Stimulated activated CD4-positive, alpha-beta T cell treated with anti-CD3 and anti-CD28 coated beads, TNF-alpha, amount 100 ng/mL, for 4 hours (primary cell): ENCODE results near the gene PIP4K2A.
"Not testable (repeated sequence)": the region's sequence is repeated elsewhere in the genome, so short reads cannot be mapped to it uniquely, and the experiment has no call there.

ENCODE experiments used
- DNase-seq, 3 experiments: peaks; one replicate each; pipeline ENCODE4 v3.0.0-alpha.2; 2020; ENCODE audit warnings: low read depth in 3 of 3

The PIP4K2A gene

DNA sequence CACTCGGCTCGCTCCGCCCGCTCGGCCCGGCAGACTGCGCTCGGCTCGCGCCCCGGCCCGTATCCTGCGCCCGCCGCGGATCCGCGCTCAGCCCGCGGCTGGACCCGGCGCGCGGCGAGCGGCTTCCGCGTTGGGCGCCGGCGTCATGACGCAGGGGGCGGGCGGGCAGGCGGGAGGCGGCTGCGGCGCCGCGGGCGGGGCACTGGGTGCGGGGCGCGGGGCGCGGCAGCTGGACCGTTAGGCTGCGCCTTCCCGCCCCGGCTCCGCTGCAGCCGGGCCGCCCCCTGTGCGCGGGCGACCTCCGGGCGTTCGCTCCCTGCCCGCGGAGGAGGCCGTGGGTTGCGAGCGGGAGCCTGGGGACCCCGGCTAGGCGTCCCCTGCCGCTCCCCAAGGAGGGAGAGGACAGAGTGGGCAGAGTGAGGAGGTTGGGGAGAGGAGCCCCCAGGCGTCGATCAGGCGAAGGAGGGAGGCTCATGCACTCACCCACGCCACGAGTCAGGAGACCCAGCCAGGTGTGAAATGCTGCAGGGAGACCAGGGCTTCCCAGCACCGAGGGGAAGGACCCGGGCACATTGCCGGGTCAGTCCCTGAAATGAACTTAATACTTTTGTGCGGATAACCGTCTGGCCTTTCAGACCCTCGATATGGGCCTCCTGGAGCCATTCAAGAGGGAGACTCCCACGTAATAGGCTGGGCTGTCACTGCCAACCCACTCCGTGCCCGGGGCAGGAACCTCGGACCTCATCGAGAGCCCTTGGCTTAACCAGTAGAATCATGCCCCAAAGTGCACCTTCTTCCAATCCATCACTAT is at the start of gene PIP4K2A:
Gene PIP4K2A (minus strand): TSS at position 100 of the 811 bp plus-strand sequence. CDS start 252 bp downstream, outside the sequence.
- DNase-seq = peak; percentile 47 to 71 (median 54)

GRCh38 chr10:22761569-22762220 is 47.3 kb upstream of the PIP4K2A start:
- no peak for DNase-seq

- no peak for DNase-seq
These were observed 45.6 kb upstream of the PIP4K2A start for GRCh38 chr10:22760025-22760424.

GRCh38 chr10:22758867-22759266 is 44.5 kb upstream of the PIP4K2A start:
- DNase-seq = no peak

GRCh38 chr10:22754296-22754695 is 39.9 kb upstream of the PIP4K2A start:
- no peak for DNase-seq

- no peak for DNase-seq
These were observed 39.4 kb upstream of the PIP4K2A start for GRCh38 chr10:22753786-22754185.

DNA sequence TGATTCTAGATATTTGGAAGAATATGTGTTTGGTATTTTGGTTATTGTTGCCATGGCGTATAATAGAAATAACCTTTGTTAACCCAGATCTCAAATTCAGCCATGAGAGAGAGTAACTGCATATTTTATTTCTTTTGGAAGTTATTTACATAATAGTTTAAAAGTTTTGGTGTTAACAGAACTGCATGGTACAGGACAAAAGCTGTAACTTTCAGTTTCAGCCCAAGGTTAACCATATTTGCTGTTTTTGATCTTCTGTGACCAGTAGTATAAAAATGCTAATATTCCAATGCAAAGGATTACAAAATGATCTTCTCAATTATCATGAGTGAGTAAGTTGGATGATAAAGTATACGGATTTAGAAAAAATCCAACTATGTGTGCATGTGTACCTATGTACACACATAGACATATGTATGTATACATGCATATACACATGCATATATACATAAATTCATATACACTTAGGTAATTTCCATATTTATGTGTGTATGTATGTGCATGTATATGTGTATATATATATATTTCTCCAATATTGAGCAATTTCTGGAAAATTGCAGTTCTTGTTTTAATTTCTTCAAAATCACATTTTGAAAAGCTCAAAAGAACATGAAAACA is 38.0 kb upstream of the PIP4K2A start:
- no peak for DNase-seq

GRCh38 chr10:22750131-22750530 is 35.8 kb upstream of the PIP4K2A start:
- DNase-seq = no peak

DNA sequence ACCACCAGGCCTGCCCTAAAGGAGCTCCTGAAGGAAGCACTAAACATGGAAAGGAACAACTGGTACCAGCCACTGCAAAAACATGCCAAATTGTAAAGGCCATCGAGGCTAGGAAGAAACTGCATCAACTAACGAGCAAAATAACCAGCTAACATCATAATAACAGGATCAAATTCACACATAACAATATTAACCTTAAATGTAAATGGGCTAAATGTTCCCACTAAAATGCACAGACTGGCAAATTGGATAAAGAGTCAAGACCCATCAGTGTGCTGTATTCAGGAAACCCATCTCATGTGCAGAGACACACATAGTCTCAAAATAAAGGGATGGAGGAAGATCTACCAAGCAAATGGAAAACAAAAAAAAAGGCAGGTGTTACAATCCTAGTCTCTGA is 30.5 kb upstream of the PIP4K2A start:
- DNase-seq = not testable (repeated sequence)

- DNase-seq = no peak
These were observed 28.3 kb upstream of the PIP4K2A start for GRCh38 chr10:22742678-22743077.

- not testable (repeated sequence) for DNase-seq
These were observed 27.3 kb upstream of the PIP4K2A start for GRCh38 chr10:22741631-22742030.

DNA sequence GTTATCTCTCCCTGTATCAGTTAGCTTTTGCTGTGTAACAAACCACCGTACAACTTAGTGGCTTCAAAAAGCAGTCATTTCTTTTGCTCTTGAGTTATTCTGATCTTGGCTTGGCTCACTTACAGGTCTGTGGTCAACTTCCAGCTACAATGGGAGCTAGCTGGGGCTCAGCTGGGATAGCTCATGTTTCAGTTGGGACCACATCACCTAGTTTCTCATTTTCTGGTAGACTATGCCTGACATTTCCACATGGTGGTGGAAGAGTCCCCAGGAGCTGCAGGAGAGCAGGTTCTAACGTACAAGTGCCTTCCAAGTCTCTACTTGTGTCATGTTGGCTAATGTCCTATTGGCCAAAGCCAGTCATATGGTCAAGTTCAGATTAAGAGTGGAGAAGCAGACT is 25.8 kb upstream of the PIP4K2A start:
- no peak for DNase-seq

- DNase-seq = no peak
These were observed 23.2 kb upstream of the PIP4K2A start for GRCh38 chr10:22737587-22737986.

- DNase-seq = no peak
These were observed 21.8 kb upstream of the PIP4K2A start for GRCh38 chr10:22736134-22736533.

DNA sequence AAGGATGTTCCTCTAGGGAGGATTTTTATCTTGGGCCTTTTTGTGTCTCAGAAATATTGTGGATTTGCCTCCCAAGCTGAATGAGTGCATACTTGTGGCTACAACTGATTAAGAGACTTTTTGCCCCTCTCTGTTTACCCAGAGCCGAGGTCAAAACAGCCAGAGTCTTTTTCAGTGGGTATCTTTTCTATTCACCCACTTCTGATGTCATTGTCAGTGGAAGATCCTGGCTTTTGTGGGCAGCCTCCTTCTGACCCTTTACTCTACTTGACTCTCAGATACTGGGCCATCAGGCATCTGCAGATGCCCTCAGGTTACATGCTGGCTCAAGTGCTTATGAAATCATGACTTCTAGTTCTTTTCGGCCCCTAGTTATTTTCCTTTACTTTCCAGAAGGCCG is 19.6 kb upstream of the PIP4K2A start:
- no peak for DNase-seq

DNA sequence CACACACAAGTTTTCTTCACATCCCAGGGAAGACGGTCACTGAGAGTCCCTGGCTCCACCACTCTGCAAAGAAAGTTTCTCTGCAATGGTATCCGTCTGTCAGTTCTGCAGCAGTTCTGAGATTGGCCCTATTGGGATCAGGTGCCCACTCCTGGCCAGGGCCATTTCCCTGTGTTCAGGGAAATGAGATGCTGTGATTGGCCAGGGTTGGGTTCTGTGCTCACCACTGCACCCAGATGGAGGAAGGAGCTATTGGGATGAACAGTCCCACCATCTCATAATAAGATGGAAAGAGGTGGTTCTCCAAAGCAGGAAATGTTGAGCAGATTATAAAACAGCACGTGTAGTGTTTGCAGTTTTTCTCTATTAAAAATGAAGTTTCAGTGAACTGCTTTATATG is 13.3 kb upstream of the PIP4K2A start:
- no peak for DNase-seq

DNA sequence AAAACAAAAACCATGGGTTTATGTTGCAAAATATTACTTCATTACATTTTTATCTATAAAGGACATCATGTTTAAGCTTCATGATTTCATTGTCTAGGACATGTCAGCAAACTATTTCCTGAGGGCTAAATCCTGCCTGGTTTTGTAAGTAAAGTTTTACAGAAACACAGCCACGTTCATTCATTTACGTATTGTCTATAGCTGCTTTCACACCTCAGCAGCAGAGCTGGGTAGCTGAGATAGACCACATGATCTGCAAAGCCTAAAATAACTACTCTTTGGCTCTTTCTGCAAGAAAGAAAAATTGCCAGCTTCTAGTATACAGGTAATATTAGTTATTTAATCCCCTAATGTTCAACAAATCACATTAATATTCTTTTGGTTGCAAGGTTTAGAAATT is 12.7 kb upstream of the PIP4K2A start:
- no peak for DNase-seq

GRCh38 chr10:22724773-22725172 is 10.4 kb upstream of the PIP4K2A start:
- DNase-seq = no peak

DNA sequence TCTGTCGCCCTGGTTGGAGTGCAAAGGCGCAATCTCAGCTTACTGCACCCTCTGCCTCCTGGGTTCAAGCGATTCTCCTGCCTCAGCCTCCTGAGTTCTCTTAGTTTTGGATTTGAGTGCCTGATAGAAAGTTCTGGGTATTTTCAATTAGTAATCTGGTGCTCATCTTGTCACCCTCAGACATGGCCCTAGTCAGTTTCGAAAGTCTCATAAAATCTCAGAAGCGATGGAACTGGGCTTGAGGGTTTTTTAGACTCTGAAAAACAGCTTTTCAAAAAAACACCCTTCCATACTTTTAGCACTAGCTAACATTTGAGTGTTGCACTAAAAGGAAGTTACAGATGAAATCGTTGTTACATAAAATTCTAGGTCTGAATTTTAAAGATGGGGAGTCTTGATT is 9.4 kb upstream of the PIP4K2A start:
- no peak for DNase-seq

DNA sequence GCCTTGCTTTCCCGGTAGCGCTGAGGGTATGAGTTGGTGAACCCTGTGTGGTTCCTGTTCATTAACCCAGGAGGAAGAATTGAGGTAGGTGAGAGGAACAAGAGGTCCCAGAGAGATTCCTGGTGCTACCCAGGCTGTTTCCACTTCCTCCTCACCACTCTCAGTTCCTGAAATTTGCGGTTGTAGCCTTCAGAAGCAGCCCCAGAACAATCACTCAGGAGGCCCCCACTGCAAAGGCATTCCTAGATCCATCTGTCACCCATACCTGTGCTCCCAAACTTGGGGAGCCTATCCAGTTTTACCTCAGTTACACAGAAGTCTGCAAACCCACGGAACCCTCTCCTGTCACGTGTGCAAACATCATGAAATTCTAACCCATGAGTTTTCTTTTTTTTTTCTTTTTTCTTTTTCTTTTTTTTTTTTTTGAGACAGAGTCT is 9.0 kb upstream of the PIP4K2A start:
- no peak for DNase-seq

DNA sequence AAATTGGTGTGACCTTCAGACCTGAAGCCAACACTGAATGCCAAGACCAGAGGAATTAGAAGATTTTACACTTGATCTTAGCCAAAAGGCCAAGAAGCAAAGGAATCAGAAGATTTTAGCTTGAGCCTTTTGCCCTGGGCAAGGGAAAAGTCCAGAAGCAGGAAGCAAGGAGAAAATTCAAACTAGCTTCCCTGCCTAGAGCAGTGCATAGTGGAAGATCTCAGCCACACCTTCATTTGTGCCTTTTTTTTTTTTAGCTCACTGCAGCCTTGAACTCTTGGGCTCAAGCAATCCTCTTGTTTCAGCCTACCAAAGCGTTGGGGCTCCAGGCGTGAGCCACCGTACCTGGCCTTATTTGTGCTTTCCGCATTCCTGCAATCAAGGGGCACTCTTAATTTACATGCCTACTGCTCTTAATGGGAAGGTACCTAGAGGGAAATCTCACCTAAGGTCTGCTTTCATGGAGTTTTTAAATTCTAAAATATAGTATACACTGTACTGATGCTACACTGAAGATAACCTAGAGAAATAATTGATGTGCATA is 8.3 kb upstream of the PIP4K2A start:
- DNase-seq = no peak

- no peak for DNase-seq
These were observed 6.3 kb upstream of the PIP4K2A start for GRCh38 chr10:22720667-22721066.
